ENCODE data around the gene TRAIP. TPM values are rescaled to one million over a fixed set of nuclear protein-coding genes. Genes with fewer than 3 reads are reported as not detected.
"Not testable (repeated sequence)": the region's sequence is repeated elsewhere in the genome, so short reads cannot be mapped to it uniquely, and the experiment has no call there.

TRAIP gene
- total and polyA plus RNA-seq, 8 donors = 2.4 to 15.1 (median 11.7) TPM

- intact Hi-C loops (cut with DNase I) = no loop called here
- TF ChIP-seq CTCF (IDR thresholded peaks at IDR 0.05) = peak in 1 of 2 donors; percentile 22
- peak; percentile 99 to 100 (median 100) for DNase-seq
These were observed 69.8 kb downstream of the TRAIP start, which contains the start of gene IP6K1 for GRCh38 chr3:49786357-49787181. IP6K1 (minus strand) TSS chr3:49786542; CDS start chr3:49748040, 38,502 bp downstream.

GRCh38 chr3:49785565-49786356, 70.6 kb downstream of the TRAIP start:
- Histone ChIP-seq H3K4me3 (peak overlapping the region; percentile 70 to 85), H3K4me1 (peaks cover 10 to 49% of the 10 kb centered on the region in 2 donors), H3K36me3 (peaks cover 0 to 28% of the 10 kb centered on the region in 2 donors), H3K27me3 (no peaks in the 10 kb centered on the region), H3K9me3 (no peaks in the 10 kb centered on the region), H3K27ac (peak overlapping the region; percentile 91 to 95)
- TF ChIP-seq CTCF (IDR thresholded peaks at IDR 0.05) = no peak
- ATAC-seq (peak; percentile 69), DNase-seq (peak in 2 of 4 donors; percentile 23 to 49)
- intact Hi-C loops (cut with DNase I) = no loop called here

More at GRCh38 chr3:49786357-49787181, 69.8 kb downstream of the TRAIP start, which contains the start of gene IP6K1:
- Histone ChIP-seq H3K4me1 (peaks cover 10 to 40% of the 10 kb centered on the region in 2 donors), H3K27ac (peak within 1 kb of the TSS; percentile 91 to 95), H3K9me3 (no peaks in the 10 kb centered on the region), H3K36me3 (peaks cover 0 to 23% of the 10 kb centered on the region in 2 donors), H3K4me3 (peak within 1 kb of the TSS; percentile 70 to 85), H3K27me3 (no peaks in the 10 kb centered on the region)
- peak; percentile 99 for ATAC-seq

- H3K4me1 ChIP-seq = peaks cover 10 to 56% of the 10 kb centered on the region in 2 donors
These were observed 74.1 kb downstream of the TRAIP start for GRCh38 chr3:49782277-49782676.

GRCh38 chr3:49781415-49782199, 74.8 kb downstream of the TRAIP start:
- no peak for TF ChIP-seq CTCF (IDR thresholded peaks at IDR 0.05)

More at GRCh38 chr3:49782277-49782676, 74.1 kb downstream of the TRAIP start:
- intact Hi-C loops (cut with DNase I); H3K9me3 ChIP-seq; ATAC-seq; H3K27ac ChIP-seq; H3K4me3 ChIP-seq; H3K27me3 ChIP-seq; DNase-seq: not testable (repeated sequence)
- H3K36me3 ChIP-seq = peaks cover 0 to 35% of the 10 kb centered on the region in 2 donors

GRCh38 chr3:49780975-49781365, 75.4 kb downstream of the TRAIP start:
- H3K27me3 ChIP-seq; H3K27ac ChIP-seq; DNase-seq; intact Hi-C loops (cut with DNase I); H3K4me3 ChIP-seq; H3K9me3 ChIP-seq: not testable (repeated sequence)
- Histone ChIP-seq H3K36me3 (peaks cover 0 to 48% of the 10 kb centered on the region in 2 donors), H3K4me1 (peaks cover 10 to 49% of the 10 kb centered on the region in 2 donors)
- ATAC-seq = peak; percentile 19

More at GRCh38 chr3:49781415-49782199, 74.8 kb downstream of the TRAIP start:
- H3K36me3 ChIP-seq = peaks cover 0 to 41% of the 10 kb centered on the region in 2 donors
- DNase-seq = no peak
- no peaks in the 10 kb centered on the region for H3K9me3 ChIP-seq
- no peak overlapping the region for H3K4me3 ChIP-seq
- no peak for ATAC-seq
- H3K27me3 ChIP-seq = no peaks in the 10 kb centered on the region
- no peak overlapping the region for H3K27ac ChIP-seq
- H3K4me1 ChIP-seq = peaks cover 10 to 49% of the 10 kb centered on the region in 2 donors
- intact Hi-C loops (cut with DNase I) = no loop called here
